Prostate gland (tissue), 2 donors: ENCODE results near the gene MVB12B. TPM values are rescaled to one million over a fixed set of nuclear protein-coding genes. Genes with fewer than 3 reads are reported as not detected.

Experiments used
- DNase-seq: peaks from one replicate; pipeline ENCODE4 v3.0.0-alpha.2; 2019; ENCODE audit warnings: low spot score
- H3K27ac ChIP-seq, 2 donors: fragments of 200-600 bp; sonication (generic); 2 replicates each; pipeline ENCODE4 v1.5.1; 2017 to 2019
- H3K27me3 ChIP-seq: fragments of 200-600 bp; sonication (generic); replicated peaks from 2 replicates; pipeline ENCODE4 v1.5.1; 2019; ENCODE audit not compliant: insufficient read depth
- H3K36me3 ChIP-seq, 2 donors: fragments of 200-600 bp; sonication (generic); 1 replicate in 1 of 2; 2 replicates in 1 of 2; pipeline versions ENCODE4 v1.5.1 to v1.8.1; 2017 to 2019
- H3K4me1 ChIP-seq: fragments of 200-600 bp; sonication (generic); replicated peaks from 2 replicates; pipeline ENCODE4 v1.5.1; 2019
- H3K4me3 ChIP-seq, 2 donors: fragments of 200-600 bp; sonication (generic); 2 replicates each; pipeline ENCODE4 v1.5.1; 2017 to 2019
- H3K9me3 ChIP-seq: fragments of 200-600 bp; sonication (generic); 2 replicates; pipeline ENCODE4 v1.5.1; 2017
- CTCF ChIP-seq, 4 experiments: fragments of 200-600 bp in 2 of 4; fragments of 450-650 bp in 2 of 4; sonication (generic) in 2 of 4; IDR thresholded peaks; 1 replicate in 3 of 4; 2 replicates in 1 of 4; pipeline ENCODE4 v1.5.1; 2016 to 2019; ENCODE audit warnings: antibody characterized with exemption in 4 of 4, mild to moderate bottlenecking in 2 of 4, moderate library complexity in 2 of 4
- POLR2A ChIP-seq: fragments of 450-650 bp; IDR thresholded peaks from one replicate; pipeline ENCODE4 v1.6.1; 2016; ENCODE audit warnings: antibody characterized with exemption, mild to moderate bottlenecking
- POLR2AphosphoS5 ChIP-seq: sonication (generic); formaldehyde crosslinking; IDR thresholded peaks from one replicate; pipeline ENCODE4 v1.6.1; 2017; ENCODE audit warnings: antibody characterized with exemption
- WGBS: methylation state at CpG from one replicate; pipeline ENCODE4 v1.1.5; 2018; 5-methylcytosine and 5-hydroxymethylcytosine counted together
- intact Hi-C: fragments of 100-400 bp; cut with DNase I; formaldehyde crosslinking; loops from one replicate; pipeline ENCODE4 v1.14.2; 2022
- total RNA-seq, 2 donors: library from RNA; depleted of rRNA; stranded (reverse); fragments of >200 nt; gene quantifications; one replicate each; pipeline ENCODE4 v1.1.0, GENCODE V29; 2016

Gene MVB12B
- total RNA-seq, 2 donors from 2014 or later: 17.3 to 28.4 TPM

DNA sequence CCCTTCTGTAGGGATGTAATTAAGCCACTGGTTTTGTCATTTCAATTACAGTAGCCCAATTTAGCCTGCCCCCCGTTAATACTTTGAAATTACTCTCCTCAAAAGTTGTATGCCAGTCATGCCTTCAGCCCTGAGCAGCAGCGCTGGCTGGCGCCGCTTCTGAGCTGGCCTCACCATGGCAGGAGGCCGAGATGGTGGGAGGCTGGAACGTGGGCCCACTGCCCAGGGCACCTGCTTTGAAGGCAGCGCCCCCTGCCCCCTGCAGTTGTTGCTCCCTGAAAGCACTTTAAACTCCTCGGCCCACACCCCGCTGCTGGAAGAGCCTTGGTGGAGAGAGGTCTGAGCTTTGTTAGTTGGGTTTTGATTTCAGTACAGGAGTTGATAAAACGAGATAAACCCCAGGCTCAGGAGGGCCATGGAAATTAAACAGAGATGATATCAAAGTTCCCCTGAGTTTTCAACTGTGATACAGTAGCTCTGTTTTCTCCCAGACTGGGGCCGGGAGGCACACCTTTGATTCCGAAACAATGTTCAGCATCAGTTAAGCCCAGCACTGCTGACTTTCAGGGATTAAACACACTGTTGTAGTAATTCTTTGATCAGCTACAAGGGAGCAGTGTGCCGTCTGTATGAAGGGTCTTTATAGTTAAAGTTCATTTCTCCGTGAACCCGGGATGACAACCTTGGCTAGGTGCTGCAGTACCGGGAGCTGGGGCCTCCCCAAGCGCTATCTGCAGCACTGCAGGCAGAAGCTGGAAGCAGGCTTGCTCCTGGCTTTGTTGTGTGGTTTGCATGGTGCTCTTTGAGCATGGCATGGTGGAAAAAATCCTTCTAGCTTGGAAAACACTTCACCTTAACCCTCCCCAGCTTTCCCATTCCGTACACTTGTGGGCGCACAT is 9.5 kb downstream of the MVB12B start:
- WGBS: 76% methylated on average over 19 of the region's 19 CpGs
- H3K27ac ChIP-seq: no peak overlapping the region
- DNase-seq: no peak
- intact Hi-C loops: no loop called here
- H3K36me3 ChIP-seq: no peaks in the 10 kb centered on the region
- TF ChIP-seq CTCF (IDR thresholded peaks at IDR 0.05) (no peak), POLR2A (no peak), POLR2AphosphoS5 (no peak)
- no peak overlapping the region for H3K4me3 ChIP-seq
- no peaks in the 10 kb centered on the region for H3K9me3 ChIP-seq
- peaks cover 4% of the 10 kb centered on the region for H3K4me1 ChIP-seq
- H3K27me3 ChIP-seq: no peaks in the 10 kb centered on the region

- intact Hi-C loops: no loop called here
- Histone ChIP-seq H3K4me3 (no peak overlapping the region), H3K27ac (no peak overlapping the region), H3K9me3 (no peaks in the 10 kb centered on the region), H3K36me3 (no peaks in the 10 kb centered on the region), H3K27me3 (no peaks in the 10 kb centered on the region), H3K4me1 (peaks cover 4% of the 10 kb centered on the region)
- no peak for TF ChIP-seq CTCF (IDR thresholded peaks at IDR 0.05)
- no peak for TF ChIP-seq POLR2AphosphoS5
- no peak for TF ChIP-seq POLR2A
- no peak for DNase-seq
- WGBS: 86% methylated on average over 10 of the region's 10 CpGs
These were observed 10.2 kb downstream of the MVB12B start for GRCh38 chr9:126336736-126337325.

DNA sequence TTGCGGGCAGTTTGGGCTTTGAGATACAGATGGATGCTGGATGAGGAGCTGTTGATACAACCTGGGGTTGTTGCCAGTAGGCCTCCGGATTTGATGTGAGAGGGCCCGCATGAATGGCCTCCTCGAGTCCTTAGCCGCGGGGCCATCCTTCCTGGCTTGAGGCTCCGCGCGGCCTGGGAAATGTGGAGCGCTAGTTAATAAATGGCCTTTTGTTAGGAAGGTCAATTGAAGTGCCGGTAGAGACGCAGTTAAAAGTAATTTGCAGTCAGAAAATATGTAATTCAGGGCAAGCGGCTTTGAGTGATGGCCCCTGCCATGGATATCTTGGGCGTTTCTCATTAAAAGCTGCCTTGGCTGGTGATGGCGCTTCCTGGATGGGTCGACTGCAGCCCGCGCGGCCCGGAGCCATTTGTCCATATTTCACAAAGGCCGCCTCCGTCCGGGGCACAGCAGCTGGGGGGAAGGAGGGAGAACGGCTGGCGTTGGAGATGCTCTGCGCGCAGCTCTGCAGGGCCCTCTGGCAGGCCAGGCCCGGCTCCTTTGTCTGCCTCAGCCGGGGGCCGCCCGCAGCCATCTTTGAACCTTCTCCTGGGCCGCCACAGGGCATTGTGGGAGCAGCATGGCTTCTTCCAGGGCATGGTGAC is 11.2 kb downstream of the MVB12B start:
- no peak for TF ChIP-seq POLR2A
- no peak for TF ChIP-seq POLR2AphosphoS5
- no peak for TF ChIP-seq CTCF (IDR thresholded peaks at IDR 0.05)
- 70% methylated on average over 32 of the region's 32 CpGs for WGBS
- H3K27me3 ChIP-seq: no peaks in the 10 kb centered on the region
- intact Hi-C loops: no loop called here
- no peak for DNase-seq
- H3K9me3 ChIP-seq: no peaks in the 10 kb centered on the region
- no peak overlapping the region for H3K27ac ChIP-seq
- no peak overlapping the region for H3K4me3 ChIP-seq
- H3K4me1 ChIP-seq: peaks cover 4% of the 10 kb centered on the region
- H3K36me3 ChIP-seq: no peaks in the 10 kb centered on the region

DNA sequence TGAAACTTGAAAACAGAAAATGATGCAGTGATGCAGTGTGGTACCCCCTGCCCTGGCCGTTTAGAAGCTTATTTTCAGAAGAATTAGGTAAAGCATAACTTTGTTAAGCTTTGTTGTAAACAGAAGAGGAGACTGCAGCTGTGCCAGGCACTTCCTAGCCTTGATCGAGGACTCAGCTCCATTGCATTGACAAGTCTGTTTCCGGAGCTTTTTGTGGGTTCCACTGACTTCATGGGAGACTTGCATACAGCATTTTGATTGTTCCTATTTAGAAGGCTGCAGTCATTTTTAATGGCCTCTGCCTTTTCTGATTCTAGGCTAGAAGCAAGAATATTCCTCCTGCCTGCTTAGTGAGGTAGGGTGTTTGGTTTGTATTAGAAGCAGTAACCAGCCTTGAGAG is 12.3 kb downstream of the MVB12B start:
- TF ChIP-seq CTCF (IDR thresholded peaks at IDR 0.05) (no peak), POLR2A (no peak), POLR2AphosphoS5 (no peak)
- no peak for DNase-seq
- H3K36me3 ChIP-seq: no peaks in the 10 kb centered on the region
- H3K4me3 ChIP-seq: no peak overlapping the region
- H3K9me3 ChIP-seq: no peaks in the 10 kb centered on the region
- intact Hi-C loops: no loop called here
- no peak overlapping the region for H3K27ac ChIP-seq
- peaks cover 4% of the 10 kb centered on the region for H3K4me1 ChIP-seq
- WGBS: 67% methylated on average over 3 of the region's 3 CpGs
- H3K27me3 ChIP-seq: no peaks in the 10 kb centered on the region
